GM21367 (cell line): ENCODE data around the gene SUPT3H.
"Not testable (repeated sequence)": the region's sequence is repeated elsewhere in the genome, so short reads cannot be mapped to it uniquely, and the experiment has no call there.

Experiments
- ATAC-seq: cut with Tn5 transposase; IDR thresholded peaks from one replicate; pipeline ENCODE4 v1.9.1; 2021; ENCODE audit not compliant: unreplicated experiment

The SUPT3H gene

DNA sequence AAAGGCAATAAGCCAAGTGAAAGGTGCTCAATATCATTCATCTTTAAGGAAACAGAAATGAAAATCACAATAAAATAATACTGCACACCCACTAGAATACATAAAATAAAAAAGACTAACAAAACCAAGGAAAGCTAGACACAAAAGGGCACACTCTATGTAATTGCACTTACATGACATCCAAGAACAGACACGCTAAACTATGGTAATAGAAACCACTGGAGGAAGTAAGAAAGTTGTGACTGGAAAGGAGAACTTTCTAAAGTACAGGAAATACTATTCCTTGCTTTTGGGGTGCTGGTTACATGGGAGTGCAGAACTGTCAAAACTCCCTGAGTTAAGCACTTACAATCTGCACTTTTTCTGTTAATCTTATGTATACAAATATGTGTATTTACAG is 303.3 kb downstream of the SUPT3H start:
- no peak for ATAC-seq

- no peak for ATAC-seq
Observed at GRCh38 chr6:45073771-45074170, 304.0 kb downstream of the SUPT3H start.

- ATAC-seq: no peak
Observed at GRCh38 chr6:45072673-45073072, 305.1 kb downstream of the SUPT3H start.

- no peak for ATAC-seq
Observed at GRCh38 chr6:45072016-45072415, 305.7 kb downstream of the SUPT3H start.

GRCh38 chr6:45069091-45069490 is 308.6 kb downstream of the SUPT3H start:
- no peak for ATAC-seq

- not testable (repeated sequence) for ATAC-seq
Observed at GRCh38 chr6:45067446-45067845, 310.3 kb downstream of the SUPT3H start.

GRCh38 chr6:45062659-45063058 is 315.1 kb downstream of the SUPT3H start:
- not testable (repeated sequence) for ATAC-seq

- no peak for ATAC-seq
Observed at GRCh38 chr6:45057711-45058110, 320.0 kb downstream of the SUPT3H start.

GRCh38 chr6:45054610-45055009 is 323.1 kb downstream of the SUPT3H start:
- ATAC-seq: no peak

- ATAC-seq: no peak
Observed at GRCh38 chr6:45052325-45052724, 325.4 kb downstream of the SUPT3H start.

GRCh38 chr6:45049188-45049843 is 328.4 kb downstream of the SUPT3H start:
- no peak for ATAC-seq

- ATAC-seq: no peak
Observed at GRCh38 chr6:45047573-45047972, 330.2 kb downstream of the SUPT3H start.

GRCh38 chr6:45045253-45045601 is 332.5 kb downstream of the SUPT3H start:
- ATAC-seq: no peak

DNA sequence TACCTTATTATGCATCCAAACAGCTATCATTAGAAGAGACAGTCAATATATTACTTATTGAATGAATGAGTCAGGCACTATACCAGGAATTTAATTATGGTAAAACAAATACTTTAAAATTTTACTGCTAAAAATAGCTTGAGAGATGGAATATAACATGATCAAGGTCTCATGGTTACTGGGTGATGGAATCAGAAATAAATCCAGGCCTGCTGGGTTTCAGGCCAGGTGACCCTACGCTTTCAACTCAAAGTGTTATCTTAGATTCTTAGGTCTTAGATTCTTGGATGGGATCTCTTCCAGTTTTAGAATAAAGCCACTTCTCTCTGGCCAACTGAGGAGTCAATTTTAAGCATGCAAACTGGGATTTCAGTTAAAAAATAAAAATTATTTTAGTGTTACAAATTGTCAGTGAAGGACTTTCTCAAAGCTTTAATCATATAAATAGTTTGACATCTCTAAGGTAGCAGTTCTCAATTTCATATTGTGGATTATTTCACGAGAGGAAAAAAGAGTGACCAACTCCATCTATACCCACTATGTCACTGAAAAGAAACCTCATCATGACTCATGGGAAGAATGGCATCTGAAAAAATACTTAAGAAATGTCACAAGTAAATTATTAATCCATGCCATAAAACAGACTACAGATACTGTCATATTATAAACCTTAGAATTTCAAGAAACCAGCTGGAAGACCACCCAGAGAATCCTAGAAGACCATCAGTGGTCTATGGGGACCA is 333.1 kb downstream of the SUPT3H start:
- ATAC-seq: no peak

DNA sequence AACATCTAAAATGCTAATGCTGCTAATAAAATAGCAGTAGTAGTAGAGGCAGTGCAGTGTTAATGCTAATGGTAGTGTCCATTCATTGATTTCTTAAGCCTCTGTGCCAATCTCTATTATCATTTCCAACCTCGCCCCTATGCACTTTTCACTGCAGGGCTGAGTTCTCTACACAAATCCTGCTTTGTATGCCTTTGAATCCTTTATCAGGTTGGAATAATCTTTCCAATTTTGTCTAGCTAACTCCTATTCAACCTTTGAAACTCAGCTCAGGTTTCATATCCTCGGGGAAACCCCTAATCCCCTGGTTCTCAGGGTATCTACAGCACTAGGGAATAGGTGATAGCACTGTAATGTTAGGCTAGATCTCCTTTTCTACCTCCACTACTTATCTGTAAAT is 333.6 kb downstream of the SUPT3H start:
- ATAC-seq: no peak

GRCh38 chr6:45042673-45043072 is 335.1 kb downstream of the SUPT3H start:
- ATAC-seq: not testable (repeated sequence)

DNA sequence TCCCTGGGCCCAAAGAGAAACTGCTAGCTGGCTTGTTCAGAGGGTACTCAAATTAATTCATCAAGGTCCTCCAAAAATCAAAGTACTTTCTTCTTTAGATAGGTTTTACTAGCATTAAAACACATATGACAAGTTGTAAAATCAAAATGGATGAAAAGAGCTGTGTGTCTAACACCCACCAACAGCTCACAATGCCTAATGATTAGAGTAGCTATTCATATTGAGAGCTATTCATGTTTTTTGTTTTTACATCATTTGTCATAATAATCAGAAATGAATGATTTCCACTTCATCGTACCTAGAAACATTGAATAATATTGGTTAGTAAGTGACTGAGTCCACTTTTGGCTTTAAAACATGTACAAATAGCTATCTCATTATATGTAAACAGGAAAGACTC is 339.5 kb downstream of the SUPT3H start:
- no peak for ATAC-seq

DNA sequence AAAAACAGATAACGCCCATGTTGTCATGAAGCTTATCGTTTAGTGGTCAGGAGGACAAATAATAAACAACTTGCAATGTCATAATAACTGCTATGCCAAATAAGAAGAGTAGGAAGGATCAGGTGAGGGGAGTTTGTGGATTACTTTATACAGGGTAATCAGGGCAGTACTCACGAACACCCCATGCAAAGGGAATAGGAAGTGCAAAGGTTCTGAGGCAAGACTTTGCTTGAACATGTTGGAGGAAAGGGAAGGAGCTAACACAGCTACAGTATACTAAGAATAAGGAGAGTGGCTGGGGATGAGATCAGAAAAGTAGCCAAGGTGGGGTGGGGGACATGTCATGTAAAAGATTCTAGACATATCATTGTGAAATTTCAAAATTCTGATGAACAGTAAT is 341.6 kb downstream of the SUPT3H start:
- ATAC-seq: no peak

- no peak for ATAC-seq
Observed at GRCh38 chr6:45032426-45032825, 345.3 kb downstream of the SUPT3H start.

GRCh38 chr6:45031601-45032000 is 346.1 kb downstream of the SUPT3H start:
- ATAC-seq: no peak

DNA sequence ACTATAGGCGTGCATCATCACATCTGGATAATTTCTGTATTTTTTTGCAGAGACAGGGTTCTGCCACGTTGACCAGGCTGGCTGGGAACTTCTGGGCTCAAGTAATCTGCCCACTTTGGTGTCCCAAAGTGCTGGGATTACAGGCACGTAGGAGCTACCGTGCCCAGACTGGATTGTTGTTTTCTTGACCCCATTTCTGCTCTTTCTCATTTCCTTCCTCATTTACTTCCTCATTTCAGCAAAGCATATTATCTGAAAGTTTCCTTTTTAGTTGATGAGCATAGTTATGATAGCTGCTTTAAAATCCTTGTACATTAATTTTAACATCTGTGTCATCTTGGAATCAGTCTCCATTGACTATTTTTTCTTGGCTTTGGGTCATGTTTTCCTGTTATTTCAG is 350.6 kb downstream of the SUPT3H start:
- no peak for ATAC-seq

DNA sequence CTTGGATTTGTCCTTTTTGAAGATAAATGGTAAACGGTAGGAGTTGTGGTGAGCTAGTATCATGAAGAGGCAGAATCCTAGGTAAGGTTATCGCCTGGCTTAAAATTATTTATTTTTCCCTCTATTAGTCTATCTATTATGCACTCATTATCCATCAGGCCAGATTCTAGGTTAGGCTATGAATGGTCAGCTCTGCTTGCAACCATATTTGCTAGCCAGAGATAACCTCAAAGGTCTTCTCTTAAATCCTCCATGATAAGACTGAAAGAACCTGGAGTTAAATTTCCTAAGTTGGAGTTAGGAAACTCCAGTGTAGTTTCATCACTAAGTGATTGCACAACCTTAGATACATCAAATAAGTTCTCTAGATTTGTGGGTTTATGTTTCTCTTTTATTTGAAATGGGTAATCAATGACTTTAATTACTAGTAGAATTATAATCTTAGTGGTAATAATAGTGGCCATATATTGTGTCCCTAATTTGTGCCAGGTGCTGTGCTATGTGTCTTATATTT is 351.7 kb downstream of the SUPT3H start:
- ATAC-seq: no peak

GRCh38 chr6:45024610-45025009 is 353.1 kb downstream of the SUPT3H start:
- ATAC-seq: no peak
